OCI-LY1 (cell line): ENCODE measurements around the gene GAPDH.
"Not testable (repeated sequence)": the region's sequence is repeated elsewhere in the genome, so short reads cannot be mapped to it uniquely, and the experiment has no call there.

Experiments used
- H2AFZ ChIP-seq: fragments of 200-600 bp; sonication (generic), shearing (Covaris generic); 2 replicates; pipeline ENCODE4 v1.6.0; 2014; ENCODE audit warnings: antibody characterized with exemption, mild to moderate bottlenecking, low read length
- H3F3A ChIP-seq: fragments of 200-600 bp; sonication (generic), shearing (Covaris generic); 2 replicates; pipeline ENCODE4 v1.6.0; 2014; ENCODE audit warnings: mild to moderate bottlenecking, antibody characterized with exemption, low read length, moderate library complexity; ENCODE audit not compliant: insufficient read depth
- H3K27ac ChIP-seq: fragments of 200-600 bp; sonication (generic); 2 replicates; pipeline ENCODE4 v1.5.1; 2014; ENCODE audit warnings: low read length, mixed run types, mild to moderate bottlenecking, low read depth; ENCODE audit not compliant: poor library complexity, severe bottlenecking
- H3K27me3 ChIP-seq: fragments of 200-600 bp; sonication (generic); 2 replicates; pipeline ENCODE4 v1.6.0; 2014; ENCODE audit warnings: antibody characterized with exemption, mild to moderate bottlenecking, low read length, moderate library complexity; ENCODE audit not compliant: insufficient read depth
- H3K36me3 ChIP-seq: fragments of 200-600 bp; sonication (generic); 2 replicates; pipeline ENCODE4 v1.6.1; 2014; ENCODE audit warnings: mild to moderate bottlenecking, antibody characterized with exemption, low read length, moderate library complexity, mixed read lengths; ENCODE audit not compliant: insufficient read depth
- H3K4me1 ChIP-seq: fragments of 200-600 bp; sonication (generic); 2 replicates; pipeline ENCODE4 v1.5.1; 2014; ENCODE audit warnings: mild to moderate bottlenecking, low read length, moderate library complexity; ENCODE audit not compliant: insufficient read depth, severe bottlenecking
- H3K4me2 ChIP-seq: fragments of 200-600 bp; sonication (generic), shearing (Covaris generic); 2 replicates; pipeline ENCODE4 v1.6.1; 2014; ENCODE audit warnings: low read length
- H3K4me3 ChIP-seq: fragments of 200-600 bp; sonication (generic); 2 replicates; pipeline ENCODE4 v1.5.1; 2014; ENCODE audit warnings: low read length, low read depth, mild to moderate bottlenecking, mixed read lengths; ENCODE audit not compliant: poor library complexity, severe bottlenecking
- H3K79me2 ChIP-seq: fragments of 200-600 bp; shearing (Covaris generic); 2 replicates; pipeline ENCODE4 v1.6.1; 2016; ENCODE audit warnings: mixed run types, low read length, mixed read lengths; ENCODE audit not compliant: insufficient read depth
- H3K9ac ChIP-seq: fragments of 200-600 bp; sonication (generic), shearing (Covaris generic); 2 replicates; pipeline ENCODE4 v1.6.1; 2014; ENCODE audit warnings: mild to moderate bottlenecking, low read length, mixed read lengths
- H3K9me2 ChIP-seq: fragments of 200-600 bp; sonication (generic), shearing (Covaris generic); 2 replicates; pipeline ENCODE4 v1.6.1; 2014; ENCODE audit warnings: low read depth, mild to moderate bottlenecking, low read length, mixed read lengths
- H3K9me3 ChIP-seq: fragments of 200-600 bp; shearing (Covaris generic); 2 replicates; pipeline ENCODE4 v1.6.1; 2014; ENCODE audit warnings: low read length, mixed read lengths
- H4K20me1 ChIP-seq: fragments of 200-600 bp; sonication (generic), shearing (Covaris generic); 2 replicates; pipeline ENCODE4 v1.6.0; 2016; ENCODE audit warnings: mild to moderate bottlenecking, low read length; ENCODE audit not compliant: insufficient read depth
- EZH2 ChIP-seq: fragments of 200-600 bp; sonication (generic), shearing (Covaris generic); IDR thresholded peaks from 2 replicates; pipeline ENCODE4 v1.8.0; 2017; ENCODE audit warnings: borderline replicate concordance, mixed run types, mild to moderate bottlenecking, antibody characterized with exemption, low read length, moderate library complexity, mixed read lengths
- TF ChIP-seq, protein P1 (sequence below): fragments of 200-600 bp; sonication (generic), shearing (Covaris generic); IDR thresholded peaks from 2 replicates; pipeline ENCODE4 v1.5.1; 2017; ENCODE audit warnings: mild to moderate bottlenecking, antibody characterized with exemption, low read length, moderate library complexity, mixed read lengths

GAPDH gene

DNA sequence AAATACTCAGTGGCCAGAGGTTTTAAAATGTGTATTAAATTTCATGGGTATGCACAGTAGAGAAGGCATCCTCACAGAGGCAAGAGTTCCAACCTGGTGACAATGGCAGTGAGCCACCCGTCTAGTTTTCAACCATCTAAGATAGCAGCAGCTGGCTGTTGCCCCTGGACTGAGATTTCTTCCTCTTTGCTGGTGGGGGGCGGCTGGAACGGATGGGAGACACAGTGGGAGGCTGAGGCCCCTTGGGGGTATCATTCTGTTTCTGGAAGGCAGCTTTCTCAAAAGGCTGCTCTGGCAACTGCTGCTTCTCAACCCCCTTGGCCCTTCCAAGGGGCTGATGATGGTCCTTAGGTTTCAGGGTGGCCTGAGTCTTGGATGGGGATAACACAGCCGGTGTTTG, 22.5 kb downstream of the GAPDH start:
- peaks cover 49% of the 10 kb centered on the region for H3K36me3 ChIP-seq
- no peak overlapping the region for H3K4me3 ChIP-seq
- H4K20me1 ChIP-seq: no peaks in the 10 kb centered on the region
- H3K9me3 ChIP-seq: no peaks in the 10 kb centered on the region
- peak overlapping the region; percentile 29; the same call in 1 of the 2 replicates for H3K4me2 ChIP-seq
- H3K9me2 ChIP-seq: no peaks in the 10 kb centered on the region
- H3K79me2 ChIP-seq: 0 out of 2 replicates have a peak, but pooled peaks cover 11% of the 10 kb centered on the region
- H3K27ac ChIP-seq: no peak overlapping the region
- 0 out of 2 replicates have a peak, but pooled peaks cover 4% of the 10 kb centered on the region for H3F3A ChIP-seq
- no peak overlapping the region for H3K9ac ChIP-seq
- no peak overlapping the region for H2AFZ ChIP-seq
- TF ChIP-seq, protein P1, sequence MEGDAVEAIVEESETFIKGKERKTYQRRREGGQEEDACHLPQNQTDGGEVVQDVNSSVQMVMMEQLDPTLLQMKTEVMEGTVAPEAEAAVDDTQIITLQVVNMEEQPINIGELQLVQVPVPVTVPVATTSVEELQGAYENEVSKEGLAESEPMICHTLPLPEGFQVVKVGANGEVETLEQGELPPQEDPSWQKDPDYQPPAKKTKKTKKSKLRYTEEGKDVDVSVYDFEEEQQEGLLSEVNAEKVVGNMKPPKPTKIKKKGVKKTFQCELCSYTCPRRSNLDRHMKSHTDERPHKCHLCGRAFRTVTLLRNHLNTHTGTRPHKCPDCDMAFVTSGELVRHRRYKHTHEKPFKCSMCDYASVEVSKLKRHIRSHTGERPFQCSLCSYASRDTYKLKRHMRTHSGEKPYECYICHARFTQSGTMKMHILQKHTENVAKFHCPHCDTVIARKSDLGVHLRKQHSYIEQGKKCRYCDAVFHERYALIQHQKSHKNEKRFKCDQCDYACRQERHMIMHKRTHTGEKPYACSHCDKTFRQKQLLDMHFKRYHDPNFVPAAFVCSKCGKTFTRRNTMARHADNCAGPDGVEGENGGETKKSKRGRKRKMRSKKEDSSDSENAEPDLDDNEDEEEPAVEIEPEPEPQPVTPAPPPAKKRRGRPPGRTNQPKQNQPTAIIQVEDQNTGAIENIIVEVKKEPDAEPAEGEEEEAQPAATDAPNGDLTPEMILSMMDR: no peak
- no peak for TF ChIP-seq EZH2
- H3K27me3 ChIP-seq: no peaks in the 10 kb centered on the region
- H3K4me1 ChIP-seq: peaks cover 40% of the 10 kb centered on the region

DNA sequence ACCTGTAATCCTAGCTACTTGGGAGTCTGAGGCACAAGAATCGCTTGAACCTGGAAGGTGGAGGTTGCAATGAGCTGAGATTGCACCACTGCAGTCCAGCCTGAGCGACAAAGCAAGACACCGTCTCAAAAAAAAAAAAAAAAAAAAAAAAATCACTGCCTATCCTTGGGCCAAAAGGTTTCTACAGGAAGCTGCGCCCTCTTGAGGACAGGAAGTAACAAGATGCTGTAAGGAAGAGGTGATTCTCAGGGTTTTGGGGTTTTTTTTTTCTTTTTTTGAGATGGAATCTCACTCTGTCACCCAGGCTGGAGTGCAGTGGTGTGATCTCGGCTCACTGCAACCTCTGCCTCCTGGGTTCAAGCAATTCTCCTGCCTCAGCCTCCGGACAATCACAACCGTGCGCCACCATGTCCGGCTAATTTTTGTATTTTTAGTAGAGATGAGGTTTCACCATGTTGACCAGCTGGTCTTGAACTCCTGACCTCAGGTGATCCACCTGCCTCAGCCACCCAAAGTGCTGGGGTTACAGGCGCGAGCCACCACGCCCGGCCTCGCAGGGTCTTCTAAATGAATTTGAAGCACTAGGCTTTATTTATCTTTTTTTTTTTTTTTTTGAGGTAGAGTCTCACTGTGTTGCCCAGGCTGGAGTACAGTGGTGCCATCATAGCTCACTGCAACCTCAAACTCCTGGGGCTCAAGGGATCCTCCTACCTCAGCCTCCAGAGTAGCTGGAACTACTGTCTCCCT, 23.9 kb downstream of the GAPDH start:
- H3K4me2 ChIP-seq, H3K9me3 ChIP-seq: not testable (repeated sequence)

DNA sequence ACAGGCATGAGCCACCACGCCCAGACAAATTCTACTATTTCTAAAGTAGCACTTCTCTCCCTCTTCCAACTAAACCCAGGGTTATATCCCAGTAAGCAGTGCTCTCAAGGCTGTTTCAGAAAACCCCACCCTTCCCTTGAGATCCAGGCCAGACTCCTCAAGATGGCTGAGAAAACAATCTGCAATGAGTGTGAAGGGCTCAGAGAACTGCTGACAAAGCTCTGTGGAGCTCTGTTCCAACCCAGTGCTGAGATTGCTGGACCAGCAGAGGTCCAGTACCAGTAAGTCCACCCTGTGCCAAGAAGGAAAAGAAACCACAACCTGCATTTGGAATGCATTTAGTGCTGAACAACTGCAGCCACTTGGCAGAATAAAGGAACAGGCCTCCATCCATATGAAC, 25.2 kb downstream of the GAPDH start:
- TF ChIP-seq EZH2: no peak
- Histone ChIP-seq H2AFZ (no peak overlapping the region), H3K79me2 (0 out of 2 replicates have a peak, but pooled peaks cover 7% of the 10 kb centered on the region), H3K36me3 (peaks cover 74% of the 10 kb centered on the region), H3K4me3 (no peak overlapping the region), H3K4me1 (peaks cover 13% of the 10 kb centered on the region), H3F3A (0 out of 2 replicates have a peak, but pooled peaks cover 4% of the 10 kb centered on the region), H3K4me2 (no peak overlapping the region), H3K27me3 (no peaks in the 10 kb centered on the region), H4K20me1 (no peaks in the 10 kb centered on the region), H3K9me3 (no peaks in the 10 kb centered on the region), H3K9ac (no peak overlapping the region), H3K27ac (no peak overlapping the region), H3K9me2 (no peaks in the 10 kb centered on the region)

More for the DNA sequence above, 23.9 kb downstream of the GAPDH start:
- not testable (repeated sequence) for H3K9ac ChIP-seq, H4K20me1 ChIP-seq, H3K4me3 ChIP-seq, H3K9me2 ChIP-seq, H3K27me3 ChIP-seq, H3K27ac ChIP-seq, H3F3A ChIP-seq, H2AFZ ChIP-seq
- Histone ChIP-seq H3K79me2 (0 out of 2 replicates have a peak, but pooled peaks cover 11% of the 10 kb centered on the region), H3K4me1 (peaks cover 27% of the 10 kb centered on the region), H3K36me3 (peaks cover 61% of the 10 kb centered on the region)
- TF ChIP-seq, protein P1: peak; percentile 55
